VCaP (cell line): ENCODE data around the gene GTF2IRD1.

Source experiments
- H3K27ac ChIP-seq: fragments of 450-650 bp; 2 replicates; pipeline ENCODE4 v1.5.1; 2017
- TF ChIP-seq, protein P1 (sequence below): fragments of 450-650 bp; conservative IDR thresholded peaks from 2 replicates; pipeline ENCODE4 v1.5.1; 2017; ENCODE audit warnings: mild to moderate bottlenecking, moderate library complexity

The GTF2IRD1 gene

DNA sequence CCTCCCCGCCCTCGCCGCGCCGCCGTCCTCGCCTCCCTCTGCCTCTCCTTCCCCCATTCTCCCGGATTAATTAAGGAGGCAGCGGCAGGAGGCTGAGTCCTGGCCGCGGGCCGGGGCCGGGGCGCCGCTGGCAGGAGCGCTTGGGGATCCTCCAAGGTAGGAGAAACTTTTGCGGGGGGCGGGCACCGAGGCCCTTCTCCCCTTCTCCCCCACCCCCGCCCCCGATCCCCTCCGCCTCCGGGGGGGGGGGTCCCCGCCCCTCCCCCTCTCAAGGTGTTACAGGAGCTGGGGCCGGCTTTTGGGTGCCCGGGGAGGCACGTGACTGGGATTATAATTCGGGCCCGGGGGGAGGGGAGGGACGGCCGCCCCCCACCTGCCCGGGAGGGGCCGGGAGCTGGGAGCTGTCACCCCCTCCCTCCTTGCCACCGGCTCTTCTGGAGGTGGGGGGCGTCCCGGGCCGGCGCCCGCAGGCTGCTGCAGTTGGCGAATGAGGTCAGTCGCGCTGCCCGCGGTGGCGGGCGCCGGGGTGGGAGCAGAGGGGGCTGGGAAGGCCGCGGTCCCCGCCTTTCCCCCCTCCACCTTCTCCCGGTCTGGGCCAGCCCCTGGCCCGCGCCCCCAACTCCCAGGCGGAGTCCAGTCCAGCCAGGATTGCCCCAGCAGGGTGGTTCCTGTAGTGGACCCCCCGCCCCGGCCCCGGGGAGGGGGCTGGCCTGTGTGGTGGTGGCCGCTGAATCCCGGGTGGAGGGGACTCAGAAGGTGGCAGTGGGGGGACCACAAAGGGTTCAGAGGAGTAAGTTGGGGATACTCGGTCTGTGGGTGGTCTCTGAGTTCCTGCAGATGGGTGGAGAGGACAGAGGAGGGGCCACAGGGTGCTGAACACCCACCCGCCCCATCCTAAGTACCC, 567 bp downstream of the GTF2IRD1 start:
- H3K27ac ChIP-seq = peak overlapping the region; percentile 89

DNA sequence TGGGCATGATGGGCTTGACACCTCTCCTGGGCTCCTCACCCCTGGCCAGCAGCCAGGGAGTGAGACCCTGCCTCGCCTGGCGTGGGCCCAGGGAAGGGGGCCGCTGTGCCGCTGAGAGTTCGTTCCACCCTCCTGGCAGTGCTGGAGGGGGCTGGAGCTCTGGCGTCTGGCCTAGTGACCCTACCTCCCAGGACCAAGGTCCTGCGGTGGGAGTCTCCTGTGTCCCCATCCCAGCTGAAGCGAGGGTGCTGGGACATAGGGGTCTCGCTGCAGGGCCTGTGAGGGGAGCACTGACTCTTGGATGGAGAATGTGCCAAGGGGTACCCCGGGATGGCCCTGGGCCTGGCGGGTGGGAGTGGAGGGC, 1.2 kb downstream of the GTF2IRD1 start:
- TF ChIP-seq, protein P1, sequence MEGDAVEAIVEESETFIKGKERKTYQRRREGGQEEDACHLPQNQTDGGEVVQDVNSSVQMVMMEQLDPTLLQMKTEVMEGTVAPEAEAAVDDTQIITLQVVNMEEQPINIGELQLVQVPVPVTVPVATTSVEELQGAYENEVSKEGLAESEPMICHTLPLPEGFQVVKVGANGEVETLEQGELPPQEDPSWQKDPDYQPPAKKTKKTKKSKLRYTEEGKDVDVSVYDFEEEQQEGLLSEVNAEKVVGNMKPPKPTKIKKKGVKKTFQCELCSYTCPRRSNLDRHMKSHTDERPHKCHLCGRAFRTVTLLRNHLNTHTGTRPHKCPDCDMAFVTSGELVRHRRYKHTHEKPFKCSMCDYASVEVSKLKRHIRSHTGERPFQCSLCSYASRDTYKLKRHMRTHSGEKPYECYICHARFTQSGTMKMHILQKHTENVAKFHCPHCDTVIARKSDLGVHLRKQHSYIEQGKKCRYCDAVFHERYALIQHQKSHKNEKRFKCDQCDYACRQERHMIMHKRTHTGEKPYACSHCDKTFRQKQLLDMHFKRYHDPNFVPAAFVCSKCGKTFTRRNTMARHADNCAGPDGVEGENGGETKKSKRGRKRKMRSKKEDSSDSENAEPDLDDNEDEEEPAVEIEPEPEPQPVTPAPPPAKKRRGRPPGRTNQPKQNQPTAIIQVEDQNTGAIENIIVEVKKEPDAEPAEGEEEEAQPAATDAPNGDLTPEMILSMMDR = no peak
- peak overlapping the region; percentile 89 for H3K27ac ChIP-seq

More for the DNA sequence above, 567 bp downstream of the GTF2IRD1 start:
- TF ChIP-seq, protein P1 = no peak

DNA sequence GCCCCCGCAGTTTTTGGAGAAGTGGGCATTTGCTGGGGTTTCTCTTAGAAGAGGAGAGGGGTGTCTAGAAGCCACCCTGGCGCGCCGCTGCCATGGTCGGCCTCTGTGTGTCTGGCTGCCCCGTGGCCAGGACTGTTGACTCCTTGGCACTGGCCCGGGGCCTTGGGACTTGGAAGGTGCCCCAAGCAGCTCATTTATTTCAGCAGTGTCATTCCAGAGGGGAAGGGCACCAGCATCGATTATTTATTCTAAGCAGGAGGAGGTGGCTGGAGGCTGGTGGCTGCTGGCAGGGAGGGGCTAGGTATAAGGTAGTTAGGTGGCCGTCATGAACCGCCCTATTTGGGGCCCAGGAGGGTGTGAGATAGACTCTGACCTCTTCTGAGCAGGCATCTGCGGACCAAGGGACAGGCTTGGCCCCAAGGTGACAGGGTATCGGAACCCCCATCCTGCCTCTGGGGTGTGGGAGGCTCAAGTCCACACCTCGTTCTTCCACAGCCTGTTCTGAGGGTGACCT, 1.6 kb downstream of the GTF2IRD1 start:
- TF ChIP-seq, protein P1 = no peak
- peak overlapping the region; percentile 89 for H3K27ac ChIP-seq

DNA sequence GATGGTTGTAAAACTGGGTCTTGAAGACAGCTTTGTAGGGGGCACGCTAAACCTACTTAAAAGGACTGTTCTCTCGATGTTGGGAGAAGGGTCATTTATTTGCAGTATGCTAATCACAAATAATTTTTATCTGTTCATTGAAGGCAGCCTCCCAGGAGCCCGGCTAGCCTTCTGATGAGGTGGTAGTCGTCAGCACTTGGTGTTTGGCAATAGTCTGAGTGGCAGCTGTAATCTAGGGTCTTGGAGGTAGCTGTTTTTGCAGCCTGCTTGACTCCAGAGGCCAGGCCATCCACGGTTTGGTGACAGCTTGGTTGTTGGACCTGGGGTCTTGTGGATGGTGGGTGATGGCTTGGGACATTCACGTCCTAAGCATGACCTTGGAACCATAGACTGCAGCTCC, 2.2 kb downstream of the GTF2IRD1 start:
- TF ChIP-seq, protein P1 = no peak
- peak overlapping the region; percentile 89 for H3K27ac ChIP-seq

DNA sequence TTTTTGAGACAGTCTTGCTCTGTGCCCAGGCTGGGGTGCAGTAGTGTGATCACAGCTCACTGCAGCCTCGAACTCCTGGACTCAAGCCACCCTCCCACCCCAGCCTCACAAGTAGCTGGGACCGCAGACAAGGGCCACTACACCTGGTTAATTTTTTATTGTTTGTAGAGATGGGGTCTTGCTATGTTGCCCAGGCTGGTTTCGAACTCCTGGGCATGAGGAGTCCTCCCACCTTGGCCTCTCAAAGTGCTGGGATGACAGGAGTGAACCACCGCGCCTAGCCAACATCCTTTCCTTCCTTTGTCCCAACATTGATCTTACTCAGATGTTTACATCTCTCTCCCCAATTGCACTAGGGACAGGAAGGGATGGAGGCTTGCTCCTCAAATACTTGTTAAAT, 3.3 kb downstream of the GTF2IRD1 start:
- TF ChIP-seq, protein P1 = no peak
- H3K27ac ChIP-seq = no peak overlapping the region

DNA sequence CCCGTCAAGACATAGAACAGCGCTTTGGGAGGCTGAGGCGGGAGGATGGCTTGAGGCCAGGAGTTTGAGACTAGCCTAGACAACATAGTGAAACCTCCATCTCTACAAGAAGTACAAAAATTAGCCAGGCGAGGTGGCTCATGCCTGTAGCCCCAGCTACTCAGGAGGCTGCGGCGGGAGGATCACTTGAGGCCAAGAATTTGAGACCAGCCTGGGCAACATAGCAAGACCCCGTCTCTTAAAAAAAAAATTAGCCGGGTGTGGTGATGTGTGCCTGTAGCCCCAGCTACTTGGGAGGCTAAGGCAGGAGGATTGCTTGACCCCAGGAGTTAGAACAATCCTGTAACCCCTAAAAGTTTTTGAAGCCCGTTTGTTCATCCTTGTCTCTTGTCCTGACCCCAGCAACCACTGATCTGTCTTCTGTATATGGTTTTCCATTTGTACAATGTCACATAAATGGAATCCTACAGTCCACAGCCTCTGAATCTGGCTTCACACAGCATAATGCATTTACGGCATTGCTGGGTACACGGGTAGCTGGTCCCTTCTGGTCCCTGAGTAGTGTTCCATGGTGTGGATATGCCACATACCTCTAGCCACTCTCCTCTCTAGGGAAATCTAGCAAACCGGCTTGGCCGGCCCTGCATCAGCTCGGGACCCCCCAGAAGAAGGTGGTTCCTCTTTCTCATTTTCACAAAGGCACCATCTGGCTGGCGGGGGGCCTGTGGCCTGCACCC, 8.4 kb downstream of the GTF2IRD1 start:
- no peak overlapping the region for H3K27ac ChIP-seq
- TF ChIP-seq, protein P1 = no peak

DNA sequence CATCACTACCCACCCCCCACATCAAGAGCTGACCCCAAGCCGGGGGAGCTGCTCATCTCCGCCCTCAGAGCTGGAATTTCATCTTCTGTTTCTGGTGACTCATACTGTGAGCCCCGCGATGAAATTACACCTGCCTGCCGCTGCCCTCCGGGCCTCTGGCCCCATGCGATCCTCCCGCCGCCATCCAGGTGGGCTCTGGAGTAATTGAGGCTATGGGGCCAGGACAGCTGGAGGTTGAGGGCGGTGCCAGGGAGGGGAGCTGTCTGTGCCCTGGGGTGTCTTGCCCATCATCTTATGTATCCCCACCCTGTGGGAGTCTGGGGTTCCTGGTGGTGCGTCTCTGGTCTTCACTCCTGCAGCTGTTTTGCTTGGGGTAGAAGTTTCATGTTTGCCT, 9.0 kb downstream of the GTF2IRD1 start:
- no peak overlapping the region for H3K27ac ChIP-seq
- TF ChIP-seq, protein P1 = no peak
